NT2/D1 (cell line): Measurements from ENCODE around the gene CNIH1.

Experiments
- SUZ12 ChIP-seq: IDR thresholded peaks from 2 replicates; pipeline ENCODE4 v1.6.1; 2011; ENCODE audit not compliant: insufficient read length, insufficient read depth; ENCODE audit errors: extremely low read depth
- YY1 ChIP-seq: IDR thresholded peaks from 2 replicates; pipeline ENCODE4 v1.6.1; 2011; ENCODE audit not compliant: insufficient read length, insufficient read depth
- ZNF274 ChIP-seq: IDR thresholded peaks from 2 replicates; pipeline ENCODE4 v1.6.1; 2011; ENCODE audit warnings: mild to moderate bottlenecking, low read depth, low read length

GRCh38 chr14:54489731-54490444 is 48.7 kb upstream of the CNIH1 start:
- TF ChIP-seq ZNF274 (no peak), SUZ12 (no peak), YY1 (no peak)
